Mesodermal cell (in vitro differentiated cells): ENCODE results near the gene EPHA6.
"Not testable (repeated sequence)": the region's sequence is repeated elsewhere in the genome, so short reads cannot be mapped to it uniquely, and the experiment has no call there.

ENCODE experiments used
- H3K27ac ChIP-seq: 2 replicates; pipeline ENCODE4 v1.7.0; 2013; ENCODE audit warnings: mild to moderate bottlenecking, low read depth, low read length, moderate library complexity; ENCODE audit not compliant: severe bottlenecking
- H3K36me3 ChIP-seq: 2 replicates; pipeline ENCODE4 v1.7.1; 2013; ENCODE audit warnings: mild to moderate bottlenecking, low read length, moderate library complexity; ENCODE audit not compliant: control insufficient read depth, insufficient read depth
- H3K4me1 ChIP-seq: one replicate; pipeline ENCODE4 v1.7.1; 2013; ENCODE audit warnings: mild to moderate bottlenecking, low read length; ENCODE audit not compliant: insufficient read depth, control insufficient read depth, poor library complexity, severe bottlenecking
- H3K4me3 ChIP-seq: 2 replicates; pipeline ENCODE4 v1.7.0; 2013; ENCODE audit warnings: low read length, control low read depth, mild to moderate bottlenecking; ENCODE audit not compliant: insufficient read depth, poor library complexity, severe bottlenecking; ENCODE audit errors: extremely low read depth
- H3K9me3 ChIP-seq: 2 replicates; pipeline ENCODE4 v1.7.1; 2013; ENCODE audit warnings: mild to moderate bottlenecking, low read length, moderate library complexity; ENCODE audit not compliant: control insufficient read depth
- WGBS, 2 experiments: methylation state at CpG; one replicate each; pipeline ENCODE4 v1.1.5; 2013; ENCODE audit warnings: missing lambda C conversion rate in 2 of 2; ENCODE audit not compliant: insufficient coverage in 2 of 2; 5-methylcytosine and 5-hydroxymethylcytosine counted together

The EPHA6 gene

DNA sequence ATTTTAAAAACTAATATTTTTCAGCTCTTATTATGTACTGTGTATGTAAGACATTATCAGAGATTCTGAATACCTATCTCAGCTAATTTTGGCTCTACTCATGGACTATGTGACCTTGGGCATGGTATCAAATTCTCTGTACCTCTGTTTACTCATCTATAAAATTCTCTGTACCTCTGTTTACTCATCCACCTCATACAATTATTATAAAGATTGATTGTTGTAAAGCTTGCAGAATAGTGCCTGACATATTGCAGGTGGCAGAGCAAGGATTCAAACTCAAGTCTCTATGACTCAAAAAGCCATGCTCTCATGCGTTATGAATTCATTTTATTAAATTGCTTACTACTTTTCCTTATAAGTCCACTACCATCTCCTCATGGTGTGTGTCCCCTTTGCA, 798.2 kb downstream of the EPHA6 start:
- H3K27ac ChIP-seq = no peak overlapping the region
- no peaks in the 10 kb centered on the region for H3K4me1 ChIP-seq
- WGBS, 2 experiments = no CpG with 5 or more reads among the region's 1 CpG
- no peaks in the 10 kb centered on the region for H3K36me3 ChIP-seq
- no peak overlapping the region for H3K4me3 ChIP-seq
- H3K9me3 ChIP-seq = no peaks in the 10 kb centered on the region

DNA sequence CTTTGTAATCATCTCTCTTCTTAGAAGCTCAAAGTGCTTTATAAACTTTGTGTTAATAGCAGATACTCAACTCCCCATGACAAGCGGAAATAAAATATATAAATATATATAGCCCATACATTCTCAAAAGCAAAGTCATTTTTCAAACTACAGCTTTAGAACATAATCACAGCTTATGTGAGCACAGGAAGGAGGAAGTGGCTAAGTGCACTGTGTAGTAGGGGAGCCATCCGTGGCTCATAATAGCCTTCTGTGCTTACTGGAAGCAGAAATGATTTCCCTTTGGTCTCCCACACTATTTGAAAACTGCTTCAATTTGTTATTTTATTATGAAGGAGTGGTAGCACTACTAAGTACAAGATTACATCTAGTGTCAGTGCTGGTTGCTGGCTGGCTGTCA, 798.7 kb downstream of the EPHA6 start:
- H3K9me3 ChIP-seq = no peaks in the 10 kb centered on the region
- no peaks in the 10 kb centered on the region for H3K4me1 ChIP-seq
- WGBS, 2 experiments = 100% methylated on average over 1 of the region's 2 CpGs; no CpG with 5 or more reads in 1 of the 2 experiments
- H3K4me3 ChIP-seq = no peak overlapping the region
- H3K27ac ChIP-seq = no peak overlapping the region
- no peaks in the 10 kb centered on the region for H3K36me3 ChIP-seq

DNA sequence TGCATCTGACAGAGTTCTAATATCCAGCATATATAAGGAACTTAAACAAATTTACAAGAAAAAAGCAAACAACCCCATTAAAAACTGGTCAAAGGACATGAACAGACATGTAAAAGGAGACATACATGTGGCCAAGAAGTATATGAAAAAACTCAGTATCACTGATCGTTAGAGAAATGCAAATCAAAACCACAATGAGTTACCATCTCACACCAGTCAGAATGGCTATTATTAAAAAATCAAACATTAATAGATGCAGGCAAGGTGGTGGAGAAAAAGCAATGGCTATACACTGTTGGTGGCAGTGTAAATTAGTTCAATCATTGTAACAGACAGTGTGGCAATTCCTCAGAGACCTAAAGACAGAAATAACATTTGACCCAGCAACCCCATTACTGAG, 806.1 kb downstream of the EPHA6 start:
- not testable (repeated sequence) for H3K4me1 ChIP-seq, H3K9me3 ChIP-seq, H3K27ac ChIP-seq, H3K36me3 ChIP-seq, H3K4me3 ChIP-seq
- no CpG with 5 or more reads among the region's 1 CpG for WGBS, 2 experiments

DNA sequence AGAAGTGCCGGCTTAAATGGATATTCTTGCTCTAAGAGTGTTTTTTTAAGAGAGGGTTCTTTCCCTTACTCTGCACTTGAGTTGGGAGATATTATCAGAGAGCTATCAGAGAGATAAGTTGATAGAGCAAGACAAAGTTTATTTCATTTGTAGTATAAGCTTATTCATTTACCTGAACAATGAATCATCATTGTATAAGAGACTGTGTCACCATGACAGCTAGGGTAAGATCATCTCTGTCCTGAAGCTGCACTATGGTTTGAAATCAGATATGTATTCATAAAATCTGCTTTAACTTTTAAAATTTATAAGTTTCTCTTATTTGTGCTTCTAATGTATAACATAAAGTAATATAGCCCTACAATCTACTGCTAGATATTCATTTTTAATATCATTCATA, 822.1 kb downstream of the EPHA6 start:
- Histone ChIP-seq H3K27ac (no peak overlapping the region), H3K4me3 (no peak overlapping the region), H3K9me3 (no peaks in the 10 kb centered on the region), H3K4me1 (no peaks in the 10 kb centered on the region), H3K36me3 (no peaks in the 10 kb centered on the region)
- no CpG with 5 or more reads among the region's 1 CpG for WGBS, 2 experiments

DNA sequence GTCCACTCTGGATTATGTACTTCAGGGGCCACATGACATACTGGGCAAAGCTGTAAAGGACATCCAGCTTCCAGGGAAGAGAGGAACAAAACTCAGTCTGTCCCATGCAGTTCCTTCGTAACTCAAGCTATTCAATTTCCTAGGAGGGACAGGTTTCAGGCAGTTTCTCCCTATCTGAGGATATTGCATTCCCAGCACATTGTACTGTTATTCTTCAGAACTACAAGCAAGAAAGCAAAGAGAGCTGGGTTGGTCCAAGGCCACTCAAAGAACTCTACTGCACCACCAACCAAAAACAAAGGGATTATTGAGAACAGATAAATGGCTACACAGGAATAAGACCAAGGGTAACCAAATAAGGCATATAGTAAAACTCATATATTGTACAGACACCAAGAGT, 832.5 kb downstream of the EPHA6 start:
- 86% methylated on average over 1 of the region's 1 CpG; no CpG with 5 or more reads in 1 of the 2 experiments for WGBS, 2 experiments
- Histone ChIP-seq H3K4me3 (no peak overlapping the region), H3K36me3 (no peaks in the 10 kb centered on the region), H3K4me1 (no peaks in the 10 kb centered on the region), H3K27ac (no peak overlapping the region), H3K9me3 (no peaks in the 10 kb centered on the region)

DNA sequence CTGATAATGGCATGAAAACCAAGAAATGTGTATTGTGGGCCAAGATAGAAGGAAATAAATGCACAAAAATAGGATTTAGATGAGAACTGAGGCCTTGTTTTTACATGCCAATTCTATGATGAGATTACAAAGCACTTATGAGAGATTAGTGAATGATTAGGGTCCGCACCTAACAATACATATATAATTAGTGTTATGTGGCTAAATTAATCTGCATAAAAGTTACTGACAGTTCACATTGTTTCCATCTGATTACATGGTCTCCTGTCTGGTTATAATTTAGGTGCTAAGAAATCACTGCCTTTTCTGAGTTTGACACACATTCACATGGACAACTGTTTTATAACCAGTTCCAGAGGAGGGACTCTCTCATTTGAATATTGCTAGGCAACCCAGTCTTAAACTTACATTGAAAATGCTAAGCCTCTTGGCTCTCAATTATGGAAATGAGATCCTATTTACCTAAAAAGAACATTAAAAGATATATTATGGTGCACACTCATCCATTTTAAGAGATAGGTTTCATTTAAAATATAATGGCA, 833.1 kb downstream of the EPHA6 start:
- Histone ChIP-seq H3K4me1 (no peaks in the 10 kb centered on the region), H3K4me3 (no peak overlapping the region), H3K9me3 (no peaks in the 10 kb centered on the region), H3K36me3 (no peaks in the 10 kb centered on the region), H3K27ac (no peak overlapping the region)
- no CpG with 5 or more reads among the region's 1 CpG for WGBS, 2 experiments

DNA sequence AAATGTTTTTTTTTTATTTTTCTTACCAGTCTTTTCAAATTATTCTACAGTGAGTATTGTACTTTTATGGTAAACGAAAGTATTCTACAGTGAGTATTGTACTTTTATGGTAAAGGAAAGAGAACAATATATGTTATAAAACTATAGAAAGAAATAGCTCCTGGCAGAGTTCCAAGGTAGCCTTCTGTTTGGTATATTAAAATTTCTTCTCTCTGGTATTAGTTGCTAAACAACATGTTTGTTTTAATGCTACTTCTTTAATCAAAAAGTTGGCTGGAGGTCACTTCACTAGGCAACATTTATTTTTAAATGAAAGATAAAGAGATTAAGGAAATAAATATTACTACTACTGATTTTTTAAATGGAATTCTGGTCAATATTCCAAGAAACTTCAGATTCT, 841.6 kb downstream of the EPHA6 start:
- no peaks in the 10 kb centered on the region for H3K4me1 ChIP-seq
- WGBS, 2 experiments = no CpG with 5 or more reads among the region's 1 CpG

DNA sequence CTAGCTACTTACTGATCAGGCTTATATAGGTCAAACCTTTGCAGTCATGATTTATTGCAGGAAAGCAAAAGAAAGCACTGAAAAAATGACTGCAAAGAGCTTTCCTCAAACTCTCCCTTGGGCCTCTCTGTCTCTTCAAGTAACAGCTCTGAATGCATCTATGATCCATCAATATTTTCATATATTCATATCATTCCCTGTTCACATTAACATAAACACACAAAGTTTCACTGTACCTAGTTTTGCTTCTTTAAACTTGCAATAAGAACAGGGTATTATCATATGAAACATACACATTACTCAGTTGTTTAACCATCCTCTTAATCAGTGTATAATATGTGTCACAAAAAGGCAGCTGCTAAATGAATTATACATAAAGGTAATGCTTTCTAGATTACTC, 842.2 kb downstream of the EPHA6 start:
- H3K36me3 ChIP-seq = no peaks in the 10 kb centered on the region
- no peak overlapping the region for H3K4me3 ChIP-seq
- no peak overlapping the region for H3K27ac ChIP-seq
- no peaks in the 10 kb centered on the region for H3K9me3 ChIP-seq
- H3K4me1 ChIP-seq = no peaks in the 10 kb centered on the region

More for the DNA sequence above, 841.6 kb downstream of the EPHA6 start:
- Histone ChIP-seq H3K27ac (no peak overlapping the region), H3K9me3 (no peaks in the 10 kb centered on the region), H3K36me3 (no peaks in the 10 kb centered on the region), H3K4me3 (no peak overlapping the region)

DNA sequence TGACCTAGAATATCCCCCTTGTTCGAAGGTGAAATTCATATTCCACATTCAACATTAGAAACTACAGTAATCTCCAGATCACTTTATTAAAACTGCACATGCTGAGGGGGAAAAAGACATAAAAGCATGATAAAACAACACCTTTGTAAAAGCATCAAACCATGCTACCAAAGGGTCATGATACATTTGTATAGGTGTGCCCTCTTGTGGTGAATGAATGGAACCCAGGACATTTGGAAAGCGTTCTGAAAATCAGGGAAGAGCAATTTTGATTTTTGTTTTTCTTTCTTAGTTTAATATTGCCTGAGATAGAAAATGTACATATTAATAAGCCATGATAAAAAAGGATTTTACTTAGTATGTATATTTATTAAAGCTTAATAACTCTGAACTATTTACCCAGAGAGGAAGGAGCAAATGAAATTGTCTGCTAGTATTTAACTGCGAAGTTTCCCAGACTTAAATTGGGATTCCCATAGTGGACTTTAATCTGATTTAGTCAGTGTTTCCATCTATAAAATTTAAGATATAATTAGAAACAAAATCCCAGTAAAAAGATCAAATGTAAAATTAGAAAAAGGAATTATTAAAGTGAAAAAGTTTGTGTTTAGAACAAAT, 844.4 kb downstream of the EPHA6 start:
- no peaks in the 10 kb centered on the region for H3K36me3 ChIP-seq
- H3K9me3 ChIP-seq = no peaks in the 10 kb centered on the region
- no peak overlapping the region for H3K27ac ChIP-seq
- no peak overlapping the region for H3K4me3 ChIP-seq
- H3K4me1 ChIP-seq = no peaks in the 10 kb centered on the region
- WGBS, 2 experiments = no CpG with 5 or more reads among the region's 3 CpGs

DNA sequence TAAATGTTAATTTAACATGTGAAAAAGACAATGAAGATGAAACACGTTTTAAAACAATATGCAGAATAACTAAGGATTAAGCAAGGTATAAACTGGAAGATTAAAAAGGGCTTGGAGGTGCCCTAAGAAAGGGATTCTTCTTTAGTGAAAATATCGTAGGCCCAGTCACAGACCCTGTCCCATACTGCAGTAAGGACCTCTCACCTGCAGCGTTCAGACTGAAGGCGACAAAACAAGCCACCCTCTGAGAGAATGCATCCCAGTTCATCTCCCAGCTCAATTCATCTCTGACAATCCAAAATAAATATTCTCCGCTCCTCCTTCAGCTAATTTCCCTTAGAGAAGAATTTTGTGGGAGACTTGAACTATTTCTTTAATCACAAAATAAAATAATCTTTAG, 847.9 kb downstream of the EPHA6 start:
- no peaks in the 10 kb centered on the region for H3K9me3 ChIP-seq
- H3K4me3 ChIP-seq = no peak overlapping the region
- H3K4me1 ChIP-seq = no peaks in the 10 kb centered on the region
- H3K36me3 ChIP-seq = no peaks in the 10 kb centered on the region
- no peak overlapping the region for H3K27ac ChIP-seq
- 10 to 31% methylated on average over 2 to 3 of the region's 5 CpGs for WGBS, 2 experiments

DNA sequence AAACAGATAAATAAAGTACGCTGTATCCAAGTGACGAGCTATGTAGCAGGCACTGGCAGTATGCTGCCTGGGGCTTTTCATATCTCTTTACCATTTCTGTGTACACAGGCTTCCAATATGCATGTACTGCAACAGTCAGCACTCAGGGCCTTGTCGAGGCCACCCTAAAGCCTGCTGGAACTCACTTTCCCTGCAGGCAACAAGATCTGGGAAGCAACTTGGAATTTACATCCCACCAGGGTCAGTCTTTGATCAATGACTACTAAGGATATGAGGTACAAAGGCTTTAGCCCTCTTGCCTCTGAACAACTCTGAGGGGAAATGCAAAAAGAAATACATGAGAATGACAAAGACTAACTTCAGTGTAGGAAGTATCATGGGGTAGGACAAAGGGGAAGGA, 848.4 kb downstream of the EPHA6 start:
- WGBS, 2 experiments = 48 to 57% methylated on average over 3 of the region's 3 CpGs
- Histone ChIP-seq H3K27ac (no peak overlapping the region), H3K4me1 (no peaks in the 10 kb centered on the region), H3K4me3 (no peak overlapping the region), H3K36me3 (no peaks in the 10 kb centered on the region), H3K9me3 (no peaks in the 10 kb centered on the region)
